Limb (tissue), 2 donors: ENCODE data around the gene NEURL3.
"Not testable (repeated sequence)": the region's sequence is repeated elsewhere in the genome, so short reads cannot be mapped to it uniquely, and the experiment has no call there.

Source experiments
- DNase-seq, 2 donors: peaks; one replicate each; pipeline ENCODE4 v3.0.0-alpha.2; 2016; ENCODE audit errors: extremely low spot score in 2 of 2

NEURL3 gene, protein sequence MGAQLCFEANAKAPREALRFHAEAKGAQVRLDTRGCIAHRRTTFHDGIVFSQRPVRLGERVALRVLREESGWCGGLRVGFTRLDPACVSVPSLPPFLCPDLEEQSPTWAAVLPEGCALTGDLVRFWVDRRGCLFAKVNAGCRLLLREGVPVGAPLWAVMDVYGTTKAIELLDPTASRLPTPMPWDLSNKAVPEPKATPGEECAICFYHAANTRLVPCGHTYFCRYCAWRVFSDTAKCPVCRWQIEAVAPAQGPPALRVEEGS

DNA sequence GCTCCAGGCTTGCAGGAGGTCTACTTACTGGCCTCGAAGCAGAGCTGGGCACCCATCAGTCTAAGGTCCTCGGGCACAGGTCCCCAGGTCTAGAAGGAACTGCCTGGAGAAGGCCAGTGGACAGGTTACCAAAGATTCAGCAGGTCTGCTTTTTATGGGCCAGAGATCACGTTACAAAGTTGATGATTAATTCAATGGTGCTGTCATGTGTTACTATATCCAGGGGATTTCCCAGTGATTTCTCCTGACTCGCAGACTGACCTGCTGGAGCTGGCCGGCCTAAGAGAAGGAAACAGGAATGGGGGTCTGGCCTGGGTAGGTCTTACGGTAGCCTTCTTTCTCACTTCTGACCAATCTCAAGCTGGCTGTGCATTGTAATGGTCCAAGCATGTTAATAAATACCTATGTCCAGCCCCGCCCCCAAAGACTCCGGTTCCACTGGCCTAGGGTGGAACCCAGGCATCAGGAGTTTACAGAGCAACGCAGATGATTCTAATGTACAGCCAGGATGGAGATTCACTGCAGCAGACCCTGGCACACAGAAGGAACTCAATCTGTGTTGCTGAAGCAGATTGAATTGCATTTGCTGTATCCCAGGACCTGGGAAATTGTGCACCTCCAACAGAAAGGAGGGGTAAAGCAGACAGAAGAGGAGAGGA lies at the start of gene NEURL3:
NEURL3 (minus strand) TSS at position 127 of the 659 bp plus-strand sequence; CDS start at position 56, 71 bp downstream.
- DNase-seq = no peak

DNA sequence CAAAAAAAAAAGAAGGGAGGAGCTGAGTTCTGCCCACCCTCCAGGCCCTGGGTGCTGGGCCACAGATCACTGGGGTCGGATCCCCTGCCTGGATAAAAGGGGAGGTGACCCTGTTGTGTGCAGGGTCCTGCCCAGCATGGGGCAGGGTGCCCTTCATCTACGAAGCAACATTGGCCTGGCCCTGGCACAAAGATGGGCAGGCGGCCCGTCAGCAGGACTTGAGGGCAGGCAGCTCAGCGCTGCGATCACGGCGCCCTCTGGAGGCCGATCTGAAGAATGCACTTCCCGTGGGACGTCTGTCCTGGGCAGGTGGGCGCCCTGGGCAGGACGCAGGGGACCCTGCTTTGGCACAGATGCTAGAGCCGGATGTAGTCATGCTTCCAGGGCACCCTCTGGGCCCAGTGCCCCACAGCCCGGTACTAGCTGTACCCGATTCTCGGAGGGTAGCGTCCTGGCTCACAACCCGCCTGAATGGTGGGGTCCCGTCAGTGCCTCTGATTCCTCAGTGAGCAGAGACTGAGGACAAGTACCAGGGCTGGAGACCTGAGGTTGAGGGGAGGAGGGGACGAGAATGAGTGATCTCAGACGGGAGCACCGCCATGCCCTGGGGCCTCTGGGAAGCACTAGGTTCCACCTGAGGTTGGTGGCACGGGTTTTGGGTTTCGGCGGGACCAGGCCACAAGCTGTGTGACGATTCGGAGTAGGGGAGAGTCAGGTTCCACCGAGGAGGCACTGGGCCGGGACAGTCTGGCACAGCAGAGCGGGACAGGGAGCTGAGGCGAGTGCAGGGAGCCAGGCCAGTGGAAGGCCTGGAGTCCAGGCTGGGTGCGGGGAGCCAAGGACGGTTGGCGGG lies 49.4 kb upstream of the NEURL3 start:
- DNase-seq = peak; percentile 40 to 68

DNA sequence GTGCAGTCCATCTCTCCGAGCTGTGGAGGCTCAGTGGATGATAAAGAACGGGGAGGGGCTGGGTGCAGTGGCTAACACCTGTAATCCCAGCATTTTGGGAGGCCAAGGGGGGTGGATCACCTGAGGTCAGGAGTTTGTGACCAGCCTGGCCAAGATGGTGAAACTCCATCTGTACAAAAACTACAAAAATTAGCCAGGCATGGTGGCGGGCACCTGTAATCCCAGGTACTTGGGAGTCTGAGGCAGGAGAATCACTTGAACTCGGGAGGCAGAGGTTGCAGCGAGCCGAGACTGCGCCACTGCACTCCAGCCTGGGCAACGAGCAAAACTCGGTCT lies 48.8 kb upstream of the NEURL3 start:
- not testable (repeated sequence) for DNase-seq

DNA sequence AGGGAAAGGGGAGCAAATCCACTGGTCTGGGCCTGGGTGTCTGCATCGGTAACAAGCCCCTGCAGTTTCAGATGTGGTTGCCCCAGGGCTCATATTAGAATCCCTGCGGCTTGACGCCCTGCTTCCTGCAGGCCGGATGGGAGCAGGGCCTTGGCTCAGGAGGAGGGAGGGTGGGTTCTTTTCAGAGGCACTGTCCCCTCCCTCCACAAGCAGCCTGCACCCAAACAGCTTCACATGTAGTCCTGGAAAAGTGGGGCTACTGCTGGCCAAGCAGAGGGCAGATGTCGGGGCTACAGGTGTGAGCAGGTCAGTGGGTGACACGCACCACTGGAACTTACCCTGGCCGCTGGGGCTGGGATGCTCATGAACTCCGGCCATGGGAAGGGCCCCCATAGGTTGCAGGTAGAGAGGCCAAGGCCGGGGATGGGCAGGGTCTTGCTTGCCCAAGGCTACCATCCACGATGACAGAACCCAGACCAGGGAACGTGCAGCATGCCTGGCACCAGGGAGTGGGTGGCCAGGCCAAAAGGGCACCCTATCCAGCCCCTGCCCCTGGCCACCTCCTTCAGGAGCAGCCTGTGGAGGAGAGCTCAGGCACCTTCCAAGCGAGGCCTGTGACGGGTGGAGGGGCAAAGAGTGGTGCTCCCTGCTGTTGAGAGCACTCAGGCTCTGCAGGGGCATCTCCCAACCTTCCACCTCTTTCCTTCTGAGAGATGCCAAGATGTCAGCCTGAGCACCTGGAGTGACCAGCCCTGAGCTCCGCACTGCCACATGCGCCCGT lies 48.2 kb upstream of the NEURL3 start:
- DNase-seq = no peak

DNA sequence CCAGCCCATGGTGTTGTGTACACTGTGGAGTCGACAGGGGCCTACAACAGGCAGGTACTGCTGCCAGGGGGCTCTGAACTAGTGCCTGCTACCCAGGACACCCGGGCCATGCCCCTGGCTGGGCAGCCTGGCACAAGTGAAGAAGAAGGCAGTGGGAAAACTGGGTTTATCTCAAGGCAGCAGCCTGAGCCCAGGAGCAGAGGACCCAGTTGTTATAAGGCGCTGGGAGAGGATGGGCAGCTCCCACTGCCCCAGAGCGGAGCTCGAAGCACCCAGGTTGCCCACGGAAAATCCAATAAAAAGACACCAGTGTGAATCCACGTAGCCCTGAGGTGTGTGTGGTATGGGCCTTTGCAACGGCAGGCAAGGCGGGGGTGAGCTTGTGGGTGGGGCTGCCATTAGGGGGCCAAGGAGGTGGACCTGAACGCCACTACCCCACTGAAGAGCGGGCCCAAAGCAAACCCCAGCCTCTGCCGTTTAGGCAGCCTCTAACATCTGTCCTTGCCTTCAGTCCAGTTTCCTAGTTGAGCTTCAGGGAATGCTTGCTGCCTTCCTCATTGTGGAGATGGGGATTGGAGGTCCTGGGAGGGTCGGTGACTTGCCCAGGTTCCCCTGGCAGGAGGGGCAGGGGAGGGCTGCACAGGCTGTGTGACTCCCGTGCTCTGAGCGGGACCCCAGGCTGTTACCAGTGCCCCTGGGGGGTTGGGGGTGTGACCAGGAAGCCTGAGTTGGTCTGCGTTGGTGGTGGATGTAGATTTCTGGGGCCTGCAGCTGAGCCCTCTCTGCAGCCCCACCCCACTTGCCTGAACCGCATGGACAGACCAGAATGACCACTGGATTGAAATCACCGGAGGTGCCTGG lies 47.4 kb upstream of the NEURL3 start:
- DNase-seq = no peak

DNA sequence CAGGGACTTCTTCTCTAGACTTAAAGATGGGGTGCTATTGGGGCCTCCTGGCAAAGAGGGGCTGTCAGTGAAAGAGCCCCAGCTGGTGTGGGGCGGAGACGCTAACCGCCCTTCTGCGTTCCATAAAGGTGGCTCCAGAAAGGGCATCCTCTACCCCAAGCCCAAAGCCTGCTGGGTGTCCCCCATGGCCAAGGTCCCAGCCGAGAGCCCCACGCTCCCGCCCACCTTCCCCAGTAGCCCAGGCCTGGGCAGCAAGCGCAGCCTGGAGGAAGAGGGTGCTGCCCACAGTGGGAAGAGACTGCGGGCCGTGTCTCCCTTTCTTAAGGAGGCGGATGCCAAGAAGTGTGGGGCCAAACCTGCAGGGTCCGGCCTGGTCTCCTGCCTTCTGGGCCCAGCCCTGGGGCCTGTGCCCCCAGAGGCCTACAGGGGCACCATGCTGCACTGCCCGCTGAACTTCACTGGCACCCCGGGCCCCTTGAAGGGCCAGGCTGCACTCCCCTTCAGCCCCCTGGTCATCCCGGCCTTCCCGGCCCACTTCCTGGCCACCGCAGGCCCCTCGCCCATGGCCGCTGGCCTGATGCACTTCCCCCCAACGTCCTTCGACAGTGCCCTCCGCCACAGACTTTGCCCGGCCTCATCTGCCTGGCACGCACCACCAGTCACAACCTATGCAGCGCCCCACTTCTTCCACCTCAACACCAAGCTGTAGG lies 46.6 kb upstream of the NEURL3 start:
- no peak for DNase-seq

DNA sequence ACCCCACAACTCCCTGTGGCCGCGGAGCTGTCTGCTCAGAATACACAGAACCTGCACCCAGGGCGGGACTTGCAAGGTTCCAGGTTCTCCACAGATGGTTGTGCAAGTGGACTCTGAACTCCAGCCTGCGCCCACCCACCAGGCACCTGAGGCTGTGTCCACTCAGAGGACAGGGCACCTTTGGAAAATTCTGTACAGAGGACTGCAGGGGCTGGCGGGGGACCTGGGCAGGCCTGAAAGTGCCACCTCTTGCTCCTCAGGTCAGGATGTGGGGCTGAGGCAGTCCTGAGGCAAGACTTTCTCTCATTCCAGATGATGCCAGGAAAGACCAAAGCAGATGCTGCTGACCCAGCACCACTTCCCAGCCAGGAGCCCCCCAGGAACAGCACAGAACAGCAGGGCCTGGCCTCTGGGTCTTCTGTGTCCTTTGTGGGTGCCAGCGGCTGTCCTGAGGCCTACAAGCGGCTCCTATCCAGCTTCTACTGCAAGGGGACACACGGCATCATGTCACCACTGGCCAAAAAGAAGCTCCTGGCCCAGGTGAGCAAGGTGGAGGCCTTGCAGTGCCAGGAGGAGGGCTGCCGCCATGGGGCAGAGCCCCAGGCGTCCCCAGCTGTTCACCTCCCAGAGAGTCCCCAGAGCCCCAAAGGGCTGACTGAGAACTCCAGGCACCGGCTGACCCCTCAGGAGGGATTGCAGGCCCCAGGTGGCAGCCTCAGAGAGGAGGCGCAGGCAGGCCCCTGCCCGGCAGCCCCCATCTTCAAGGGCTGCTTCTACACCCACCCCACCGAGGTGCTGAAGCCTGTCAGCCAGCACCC lies 45.8 kb upstream of the NEURL3 start:
- no peak for DNase-seq

DNA sequence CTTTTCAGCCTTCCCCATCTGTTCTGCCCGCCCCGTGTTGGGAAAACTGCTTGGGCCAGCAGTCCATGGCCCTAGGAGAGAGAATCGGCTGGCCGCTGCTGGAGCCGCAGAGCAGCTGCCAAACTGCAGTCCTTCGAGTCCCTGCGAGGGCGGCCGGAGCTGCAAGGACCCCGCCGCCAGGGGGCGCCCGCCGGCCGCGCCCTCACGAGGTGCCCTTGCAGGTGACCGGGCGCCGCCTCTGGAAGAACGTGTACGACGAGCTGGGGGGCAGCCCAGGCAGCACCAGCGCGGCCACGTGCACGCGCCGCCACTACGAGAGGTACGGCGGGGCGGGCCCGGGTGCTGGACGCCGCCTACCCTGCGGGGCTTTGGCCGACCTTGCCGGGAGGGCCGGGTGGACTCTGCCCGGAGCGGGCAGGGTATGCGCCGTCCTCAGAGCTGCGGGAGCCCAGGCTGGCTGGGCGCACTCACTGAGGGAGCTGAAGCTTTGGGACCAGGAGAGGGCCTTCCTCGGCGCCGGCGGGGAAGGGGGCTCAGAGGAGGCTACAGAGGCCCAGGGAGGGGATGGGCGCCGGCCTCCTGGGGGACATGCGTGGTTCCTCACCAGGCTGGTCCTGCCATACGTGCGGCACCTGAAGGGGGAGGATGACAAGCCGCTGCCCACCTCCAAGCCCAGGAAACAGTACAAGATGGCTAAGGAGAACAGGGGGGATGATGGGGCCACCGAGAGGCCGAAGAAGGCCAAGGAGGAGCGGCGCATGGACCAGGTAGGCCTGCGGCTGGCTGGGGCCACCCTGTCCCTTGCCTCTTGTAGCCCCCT lies 45.0 kb upstream of the NEURL3 start:
- DNase-seq = no peak

DNA sequence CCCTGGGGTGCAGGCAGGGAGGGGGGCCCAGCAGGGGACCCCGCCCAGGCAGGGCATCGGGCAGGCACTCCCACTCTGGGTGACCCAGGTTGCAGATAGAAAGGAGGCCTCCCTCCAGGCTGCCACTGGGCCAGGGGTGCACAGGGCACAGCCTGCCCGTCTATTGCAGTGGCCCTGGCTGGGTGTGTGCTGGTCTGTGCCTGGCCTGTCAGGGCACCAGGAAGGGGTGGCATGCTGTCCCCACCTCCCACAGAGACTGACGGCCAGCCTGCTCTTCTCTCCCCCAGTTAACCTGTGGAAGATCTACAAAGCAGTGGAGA lies 44.3 kb upstream of the NEURL3 start:
- no peak for DNase-seq

DNA sequence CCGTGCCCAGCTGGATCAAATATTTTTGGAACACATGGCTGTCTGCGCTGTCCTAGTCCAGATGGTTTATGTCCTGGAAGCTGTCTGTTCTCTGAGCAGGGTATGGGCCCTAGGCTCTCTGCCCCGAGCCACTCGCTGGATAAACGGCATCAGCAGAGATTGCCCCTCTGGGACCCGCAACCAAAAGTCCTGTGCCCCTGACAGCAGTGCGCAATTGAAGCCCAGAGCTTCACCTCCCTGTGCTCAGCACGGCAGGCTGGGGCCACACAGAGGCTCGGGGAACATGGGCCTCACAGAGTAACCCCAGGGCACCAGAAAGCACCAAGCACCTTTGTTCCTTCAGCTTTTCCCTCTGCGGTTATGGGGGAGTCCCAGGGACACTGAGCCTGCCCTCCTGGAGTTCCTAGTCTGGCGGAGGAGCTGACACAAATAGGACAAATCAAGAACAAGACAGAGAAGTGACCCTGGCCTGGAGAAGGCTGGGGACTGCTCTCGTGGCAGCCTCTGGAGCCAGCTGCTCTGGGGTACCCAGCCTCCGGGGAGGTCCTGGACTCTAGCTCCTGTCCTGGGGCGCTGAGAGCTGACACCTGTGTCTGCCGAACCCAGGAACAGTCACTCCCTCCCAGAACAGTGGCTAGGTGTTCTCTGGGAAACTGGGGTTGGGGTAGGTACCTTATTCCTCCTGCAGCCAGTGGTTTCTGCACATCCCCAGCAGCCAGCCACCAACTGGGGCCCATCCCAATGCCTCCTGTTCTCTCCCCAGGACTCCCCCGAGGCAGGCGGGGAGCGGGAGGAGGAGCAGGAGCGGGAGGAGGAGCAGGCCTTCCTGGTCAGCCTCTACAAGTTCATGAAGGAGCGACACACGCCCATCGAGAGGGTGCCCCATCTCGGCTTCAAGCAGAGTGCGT lies 43.7 kb upstream of the NEURL3 start:
- no peak for DNase-seq

DNA sequence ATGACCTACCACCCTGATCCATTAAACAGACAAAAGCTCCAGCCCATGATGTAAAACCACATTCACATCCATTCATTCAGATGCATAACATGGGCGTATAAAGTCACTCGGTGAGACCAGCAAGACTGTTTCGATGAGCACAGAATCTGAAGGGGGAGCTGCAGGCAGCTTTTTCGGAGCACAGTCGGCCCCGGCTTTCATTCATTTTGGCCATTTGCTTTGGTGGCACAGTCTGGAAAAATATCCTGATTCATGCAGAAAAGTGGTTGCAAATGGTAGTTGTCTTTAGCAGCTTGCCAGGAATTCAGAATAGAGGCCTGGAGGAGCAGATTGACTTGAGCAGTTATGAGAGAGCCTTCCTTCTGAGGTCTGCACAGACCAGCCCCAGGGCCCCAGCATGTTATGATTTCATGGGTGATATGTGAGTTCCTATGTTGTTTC lies 42.6 kb upstream of the NEURL3 start:
- peak in 1 of 2 donors; percentile 27 for DNase-seq

DNA sequence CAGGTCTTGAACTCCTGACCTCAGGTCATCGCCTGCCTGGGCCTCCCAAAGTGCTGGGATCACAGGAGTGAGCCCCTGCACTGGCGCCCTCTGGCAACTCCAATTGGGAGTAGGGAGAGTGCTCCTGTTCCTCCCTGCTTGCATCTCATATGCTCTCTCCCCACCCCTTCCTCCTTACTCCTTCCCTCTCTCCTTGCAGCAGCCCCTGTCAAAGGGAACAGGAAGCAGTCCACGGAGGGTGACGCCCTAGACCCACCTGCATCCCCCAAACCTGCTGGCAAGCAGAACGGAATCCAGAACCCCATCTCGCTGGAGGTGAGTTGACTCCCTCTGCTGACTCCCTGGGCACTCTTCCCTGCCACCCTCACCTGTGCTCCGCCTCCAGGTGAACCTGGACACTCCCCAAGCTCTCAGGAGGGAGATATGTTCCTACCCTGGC lies 42.1 kb upstream of the NEURL3 start:
- DNase-seq = no peak

DNA sequence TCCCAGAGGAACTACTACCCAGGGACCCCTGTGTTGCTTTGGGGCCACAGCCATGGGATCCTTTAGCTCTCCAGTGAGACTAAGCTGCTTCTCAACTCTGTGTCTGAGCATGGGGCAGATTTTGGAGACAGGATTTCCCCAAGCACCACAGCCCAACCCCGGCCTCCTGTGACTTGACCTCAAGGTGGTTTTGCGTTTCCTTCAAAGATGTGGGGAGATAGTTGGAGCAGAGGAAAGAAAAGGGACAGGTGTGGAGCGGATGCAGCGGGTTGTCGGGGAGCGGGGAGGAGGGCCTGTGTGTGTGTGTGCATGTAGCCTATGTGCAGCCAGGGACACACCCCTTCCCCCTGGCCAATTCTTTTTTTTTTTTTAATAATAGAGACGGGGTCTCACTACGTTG lies 41.6 kb upstream of the NEURL3 start:
- no peak for DNase-seq

DNA sequence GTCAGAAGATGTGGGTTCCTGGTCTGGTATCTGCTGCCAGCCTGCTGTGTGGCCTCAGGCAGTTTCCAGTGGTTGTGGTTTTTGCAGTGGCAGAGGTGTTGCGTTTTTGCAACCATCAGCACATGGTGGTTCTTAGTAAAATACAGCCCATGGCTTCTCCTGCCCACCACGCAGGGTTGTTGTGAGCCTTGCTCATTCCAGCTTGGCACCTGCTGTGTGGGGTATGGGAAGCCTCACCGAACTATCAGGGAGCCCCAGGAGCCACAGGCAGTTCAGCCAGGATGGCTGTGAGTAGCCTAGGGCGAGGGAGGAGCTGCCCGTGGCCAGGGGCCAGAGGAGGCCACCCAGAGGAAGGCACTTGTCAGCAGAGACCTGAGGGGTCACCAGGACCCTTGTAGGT lies 41.2 kb upstream of the NEURL3 start:
- no peak for DNase-seq

DNA sequence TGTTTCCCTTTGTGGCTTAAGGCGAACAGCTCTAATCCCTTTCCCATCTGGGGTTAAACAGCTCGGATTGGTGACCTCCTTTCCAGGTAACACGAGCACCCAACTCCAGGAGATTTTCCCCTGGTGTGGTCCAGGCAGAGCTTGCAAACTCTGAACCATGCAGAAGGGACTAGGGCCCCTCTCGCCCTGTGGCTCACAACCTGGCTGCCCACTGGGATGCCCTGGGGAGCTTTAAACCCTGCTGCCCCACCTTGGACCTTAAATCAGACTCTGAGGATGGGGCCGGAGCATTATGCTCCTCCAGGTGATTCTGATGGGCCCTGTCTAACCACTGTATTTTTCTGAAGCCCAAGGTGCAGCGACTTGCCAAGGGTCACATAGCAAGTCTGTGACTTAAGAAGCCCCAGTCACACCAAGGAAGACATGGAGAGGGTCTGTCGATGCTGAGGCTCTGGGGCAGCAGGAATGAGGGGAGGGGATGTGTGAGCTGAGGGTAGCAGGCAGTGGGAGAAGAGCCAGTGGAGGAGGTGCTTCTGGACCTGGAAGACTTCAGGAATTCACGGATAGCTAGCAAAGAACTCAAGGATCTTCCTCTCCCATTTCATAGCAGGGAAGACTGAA lies 37.3 kb upstream of the NEURL3 start:
- DNase-seq = no peak

DNA sequence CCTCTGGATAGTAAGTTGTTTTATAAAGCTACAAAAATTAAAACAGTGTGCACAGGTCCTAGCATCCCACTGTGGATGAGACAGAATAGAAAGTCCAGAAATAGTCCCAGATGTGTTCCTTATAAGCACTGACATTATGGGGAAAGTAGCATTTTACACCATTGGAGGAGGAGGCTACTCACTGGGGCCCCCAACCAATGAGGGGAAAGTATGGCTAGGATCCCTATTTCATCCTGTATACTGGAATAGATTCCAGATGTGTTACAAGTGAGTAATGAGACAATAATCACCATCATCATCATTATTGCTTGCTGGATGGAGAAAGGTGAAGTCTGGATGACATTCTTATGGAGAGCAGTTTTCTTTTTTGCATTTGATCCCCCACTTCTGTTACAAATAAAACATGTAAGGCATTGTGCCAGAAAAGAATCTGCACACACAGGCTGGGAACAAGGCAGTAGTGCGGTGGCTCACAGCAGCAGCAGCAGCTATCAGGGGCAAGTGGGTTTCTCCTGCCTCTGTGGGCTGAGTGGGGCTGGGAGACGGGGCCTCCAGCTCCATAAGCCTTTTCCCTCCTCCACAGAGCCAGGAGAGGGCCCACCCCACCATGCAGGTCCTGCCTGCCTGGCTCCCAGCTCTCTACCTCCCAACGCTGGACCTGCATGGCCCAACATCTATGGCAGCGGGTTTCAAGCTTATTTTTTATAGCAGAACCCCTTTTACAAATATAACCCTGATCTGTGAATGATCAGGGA lies 36.4 kb upstream of the NEURL3 start:
- DNase-seq = no peak
